ENCODE measurements around the gene KIAA0319L.

DNA sequence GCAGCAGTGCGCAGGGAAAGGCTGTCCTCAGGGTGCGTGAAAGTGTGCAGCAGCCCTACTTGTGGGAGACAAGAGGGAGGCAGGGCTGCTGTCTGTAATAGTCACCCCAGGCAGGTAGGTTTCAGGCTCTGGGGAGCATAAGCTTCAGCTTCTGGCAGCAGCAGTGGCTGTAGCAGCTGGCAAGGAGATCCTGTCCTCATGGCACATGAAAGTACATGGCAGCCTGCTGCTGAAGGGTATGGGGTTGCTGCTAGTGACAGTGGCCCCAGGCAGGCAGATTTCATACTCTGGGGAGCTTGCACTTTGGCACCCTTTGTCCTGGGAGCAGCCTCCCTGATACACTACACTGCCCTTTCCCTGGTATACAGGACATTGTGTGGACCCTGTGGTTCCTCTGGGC, 26.3 kb downstream of the KIAA0319L start:
- TF ChIP-seq POLR2A (IDR thresholded peaks at IDR 0.05) = no peak
- TF ChIP-seq, protein P1, sequence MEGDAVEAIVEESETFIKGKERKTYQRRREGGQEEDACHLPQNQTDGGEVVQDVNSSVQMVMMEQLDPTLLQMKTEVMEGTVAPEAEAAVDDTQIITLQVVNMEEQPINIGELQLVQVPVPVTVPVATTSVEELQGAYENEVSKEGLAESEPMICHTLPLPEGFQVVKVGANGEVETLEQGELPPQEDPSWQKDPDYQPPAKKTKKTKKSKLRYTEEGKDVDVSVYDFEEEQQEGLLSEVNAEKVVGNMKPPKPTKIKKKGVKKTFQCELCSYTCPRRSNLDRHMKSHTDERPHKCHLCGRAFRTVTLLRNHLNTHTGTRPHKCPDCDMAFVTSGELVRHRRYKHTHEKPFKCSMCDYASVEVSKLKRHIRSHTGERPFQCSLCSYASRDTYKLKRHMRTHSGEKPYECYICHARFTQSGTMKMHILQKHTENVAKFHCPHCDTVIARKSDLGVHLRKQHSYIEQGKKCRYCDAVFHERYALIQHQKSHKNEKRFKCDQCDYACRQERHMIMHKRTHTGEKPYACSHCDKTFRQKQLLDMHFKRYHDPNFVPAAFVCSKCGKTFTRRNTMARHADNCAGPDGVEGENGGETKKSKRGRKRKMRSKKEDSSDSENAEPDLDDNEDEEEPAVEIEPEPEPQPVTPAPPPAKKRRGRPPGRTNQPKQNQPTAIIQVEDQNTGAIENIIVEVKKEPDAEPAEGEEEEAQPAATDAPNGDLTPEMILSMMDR (IDR thresholded peaks at IDR 0.05) = no peak
